ENCODE results near the gene ASCC3.

DNA sequence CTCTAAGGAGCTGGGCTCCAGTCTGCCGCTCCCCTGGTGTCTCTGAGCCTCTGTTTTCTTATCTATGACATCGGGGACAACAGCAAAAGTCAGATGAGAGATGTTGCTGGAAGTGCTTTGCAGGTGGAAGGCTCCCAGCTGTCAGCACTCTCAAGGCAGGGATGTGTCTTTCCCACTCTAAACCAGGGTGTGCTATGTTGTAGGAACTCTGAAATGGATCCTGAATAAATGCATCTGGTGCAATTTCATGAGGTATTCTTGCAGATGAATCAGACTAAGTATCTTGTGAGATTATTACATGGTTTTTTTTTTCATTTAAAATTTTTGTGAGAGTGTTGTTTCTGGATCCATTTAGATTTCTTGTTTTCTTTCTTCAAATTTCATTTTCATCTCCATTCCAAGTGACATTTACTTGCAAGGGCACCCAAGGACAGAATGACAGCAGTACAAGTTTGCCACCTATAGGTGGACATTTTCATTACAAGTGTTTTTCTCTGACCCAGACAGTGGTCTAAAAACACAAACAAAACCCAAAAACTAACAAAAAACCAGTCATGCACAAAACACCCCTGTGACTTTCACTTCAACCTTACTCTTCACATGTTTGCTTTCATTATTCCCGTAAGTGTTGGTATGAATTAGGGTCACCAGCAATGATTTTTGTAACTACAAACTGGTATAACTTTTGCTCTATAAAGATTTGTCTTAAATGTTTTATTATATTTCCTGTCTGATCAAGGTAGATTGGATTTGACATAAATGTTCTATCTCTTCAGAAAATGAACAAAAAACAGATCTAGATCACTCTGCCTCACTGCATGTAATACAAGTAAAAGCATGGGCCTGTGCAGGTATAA is 401.7 kb downstream of the ASCC3 start:
- TF ChIP-seq, protein P1, sequence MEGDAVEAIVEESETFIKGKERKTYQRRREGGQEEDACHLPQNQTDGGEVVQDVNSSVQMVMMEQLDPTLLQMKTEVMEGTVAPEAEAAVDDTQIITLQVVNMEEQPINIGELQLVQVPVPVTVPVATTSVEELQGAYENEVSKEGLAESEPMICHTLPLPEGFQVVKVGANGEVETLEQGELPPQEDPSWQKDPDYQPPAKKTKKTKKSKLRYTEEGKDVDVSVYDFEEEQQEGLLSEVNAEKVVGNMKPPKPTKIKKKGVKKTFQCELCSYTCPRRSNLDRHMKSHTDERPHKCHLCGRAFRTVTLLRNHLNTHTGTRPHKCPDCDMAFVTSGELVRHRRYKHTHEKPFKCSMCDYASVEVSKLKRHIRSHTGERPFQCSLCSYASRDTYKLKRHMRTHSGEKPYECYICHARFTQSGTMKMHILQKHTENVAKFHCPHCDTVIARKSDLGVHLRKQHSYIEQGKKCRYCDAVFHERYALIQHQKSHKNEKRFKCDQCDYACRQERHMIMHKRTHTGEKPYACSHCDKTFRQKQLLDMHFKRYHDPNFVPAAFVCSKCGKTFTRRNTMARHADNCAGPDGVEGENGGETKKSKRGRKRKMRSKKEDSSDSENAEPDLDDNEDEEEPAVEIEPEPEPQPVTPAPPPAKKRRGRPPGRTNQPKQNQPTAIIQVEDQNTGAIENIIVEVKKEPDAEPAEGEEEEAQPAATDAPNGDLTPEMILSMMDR (IDR thresholded peaks at IDR 0.05 in 4 of 5, conservative IDR thresholded peaks at IDR 0.05 in 1 of 5), result peak; percentile 30 to 65 (median 60)
- TF ChIP-seq POLR2A (IDR thresholded peaks at IDR 0.05), result no peak

All from gastrocnemius medialis (tissue), 4 donors.